HCT116 (cell line): ENCODE measurements around the gene WBP1. TPM values are rescaled to one million over a fixed set of nuclear protein-coding genes. Genes with fewer than 3 reads are reported as not detected.

Source experiments
- ATAC-seq: fragments of 200-7000 bp; cut with Tn5 transposase; 2 replicates; pipeline ENCODE4 v1.9.1; 2020; ENCODE audit warnings: mild to moderate bottlenecking, moderate library complexity
- BruUV-seq: library from RNA; stranded (reverse); fragments of 400-500 nt; replicated peaks from 2 replicates; lab custom pipeline; 2021; lab: Mats Ljungman, UMichigan
- CTCF ChIA-PET: fragments of 300-600 bp; sonication (Branson Sonifier 250); formaldehyde crosslinking; loops from one replicate; lab custom pipeline; 2021; ENCODE audit warnings: antibody characterized with exemption; lab: Charles Lee
- POLR2A ChIA-PET: fragments of 300-600, 350-600 bp; sonication (Branson Sonifier 250); formaldehyde crosslinking; loops from one replicate; lab custom pipeline; 2021; ENCODE audit warnings: antibody characterized with exemption; lab: Charles Lee
- RAD21 ChIA-PET, 2 experiments: fragments of 300-600 bp; sonication (Branson Sonifier 250); formaldehyde crosslinking; loops; one replicate each; lab custom pipeline; 2023; ENCODE audit warnings: low total read pairs in 2 of 2; ENCODE audit not compliant: uncharacterized antibody in 2 of 2, unreplicated experiment in 2 of 2, low non-redundant PET in 1 of 2; lab: Charles Lee
- DNase-seq: peaks from one replicate; pipeline ENCODE4 v3.0.0-alpha.2; 2010; ENCODE audit warnings: low read depth, low spot score
- H2AFZ ChIP-seq: fragments of 200-600 bp; shearing (Covaris generic), sonication (generic); 2 replicates; pipeline ENCODE4 v1.6.1; 2017; ENCODE audit warnings: low read depth, mixed run types, mixed read lengths, antibody characterized with exemption, low read length; ENCODE audit not compliant: poor library complexity, severe bottlenecking
- H3K27ac ChIP-seq: 2 replicates; pipeline ENCODE4 v1.5.1; 2012; ENCODE audit warnings: low read depth, low read length
- H3K27me3 ChIP-seq: fragments of 200-600 bp; sonication (generic); 2 replicates; pipeline ENCODE4 v1.6.1; 2016; ENCODE audit warnings: mixed run types, low read length, mixed read lengths; ENCODE audit not compliant: insufficient read depth
- H3K36me3 ChIP-seq, 2 experiments: fragments of 200-500 bp in 1 of 2; fragments of 200-600 bp in 1 of 2; sonication (Bioruptor generic) in 1 of 2; sonication (generic) in 1 of 2; 2 replicates each; pipeline versions ENCODE4 v1.5.1 to v1.6.1; 2014 to 2016; ENCODE audit warnings: low read length in 2 of 2, inconsistent platforms in 1 of 2, mixed read lengths in 1 of 2, mixed run types in 1 of 2; ENCODE audit not compliant: insufficient read depth in 2 of 2, control insufficient read depth in 1 of 2
- H3K4me1 ChIP-seq, 2 experiments: fragments of 200-600 bp in 1 of 2; sonication (generic) in 1 of 2; 2 replicates each; pipeline versions ENCODE4 v1.5.1 to v1.6.1; 2012 to 2017; ENCODE audit warnings: low read length in 2 of 2, inconsistent platforms in 1 of 2, mild to moderate bottlenecking in 1 of 2, mixed read lengths in 1 of 2, mixed run types in 1 of 2, moderate library complexity in 1 of 2; ENCODE audit not compliant: insufficient read depth in 2 of 2, control insufficient read depth in 1 of 2
- H3K4me2 ChIP-seq: fragments of 200-600 bp; sonication (generic); 2 replicates; pipeline ENCODE4 v1.6.1; 2017; ENCODE audit warnings: mixed run types, low read length, mixed read lengths
- H3K4me3 ChIP-seq, 2 experiments: fragments of 200-600 bp in 1 of 2; sonication (generic) in 1 of 2; replicated peaks in 1 of 2; 2 replicates each; pipeline ENCODE4 v1.5.1; 2011 to 2016; ENCODE audit warnings: low read length in 2 of 2, control low read depth in 1 of 2, low read depth in 1 of 2, mild to moderate bottlenecking in 1 of 2, mixed read lengths in 1 of 2, mixed run types in 1 of 2
- H3K79me2 ChIP-seq: fragments of 200-600 bp; sonication (generic); 2 replicates; pipeline ENCODE4 v1.6.1; 2017; ENCODE audit warnings: mild to moderate bottlenecking, mixed run types, low read length, moderate library complexity, mixed read lengths; ENCODE audit not compliant: insufficient read depth
- H3K9ac ChIP-seq: fragments of 200-600 bp; sonication (generic); 2 replicates; pipeline ENCODE4 v1.6.1; 2016; ENCODE audit warnings: low read length, mixed read lengths
- H3K9me2 ChIP-seq: fragments of 200-600 bp; sonication (generic), shearing (Covaris generic); 2 replicates; pipeline ENCODE4 v1.6.1; 2017; ENCODE audit warnings: mixed run types, mild to moderate bottlenecking, moderate library complexity; ENCODE audit not compliant: insufficient read depth
- H3K9me3 ChIP-seq, 2 experiments: fragments of 200-500 bp in 1 of 2; fragments of 200-600 bp in 1 of 2; sonication (Bioruptor generic) in 1 of 2; sonication (generic) in 1 of 2; 2 replicates each; pipeline ENCODE4 v1.6.1; 2014 to 2017; ENCODE audit warnings: low read length in 2 of 2, mixed read lengths in 2 of 2, inconsistent platforms in 1 of 2, low read depth in 1 of 2, mild to moderate bottlenecking in 1 of 2, mixed run types in 1 of 2, moderate library complexity in 1 of 2; ENCODE audit not compliant: control insufficient read depth in 1 of 2, insufficient read depth in 1 of 2
- H4K20me1 ChIP-seq: fragments of 200-600 bp; sonication (generic), shearing (Covaris generic); 2 replicates; pipeline ENCODE4 v1.6.1; 2017; ENCODE audit warnings: mixed run types, mild to moderate bottlenecking, moderate library complexity; ENCODE audit not compliant: insufficient read depth
- CBX3 ChIP-seq: IDR thresholded peaks from 2 replicates; pipeline ENCODE4 v1.6.1; 2012; ENCODE audit warnings: low read depth
- CEBPB ChIP-seq: IDR thresholded peaks from 2 replicates; pipeline ENCODE4 v1.6.1; 2012; ENCODE audit warnings: low read depth
- EGR1 ChIP-seq: IDR thresholded peaks from 2 replicates; pipeline ENCODE4 v1.6.1; 2012; ENCODE audit warnings: low read depth
- FOSL1 ChIP-seq: IDR thresholded peaks from 2 replicates; pipeline ENCODE4 v1.6.1; 2012; ENCODE audit warnings: low read depth
- JUND ChIP-seq: IDR thresholded peaks from 2 replicates; pipeline ENCODE4 v1.6.1; 2012
- POLR2A ChIP-seq: IDR thresholded peaks from 2 replicates; pipeline ENCODE4 v1.7.0; 2011; ENCODE audit warnings: borderline replicate concordance; ENCODE audit not compliant: insufficient read depth, insufficient read length; ENCODE audit errors: extremely low read depth
- POLR2AphosphoS5 ChIP-seq: IDR thresholded peaks from 2 replicates; pipeline ENCODE4 v1.6.1; 2011; ENCODE audit warnings: mild to moderate bottlenecking, low read depth, low read length, moderate library complexity
- SIN3A ChIP-seq: IDR thresholded peaks from 2 replicates; pipeline ENCODE4 v1.6.1; 2012; ENCODE audit warnings: low read depth
- SRF ChIP-seq: IDR thresholded peaks from 2 replicates; pipeline ENCODE4 v1.6.1; 2012; ENCODE audit warnings: low read depth
- YY1 ChIP-seq: IDR thresholded peaks from 2 replicates; pipeline ENCODE4 v1.6.1; 2011; ENCODE audit warnings: low read length, low read depth, moderate library complexity, mild to moderate bottlenecking; ENCODE audit not compliant: insufficient replicate concordance; ENCODE audit errors: extremely low read depth
- ZFX ChIP-seq: fragments of 450-650 bp; IDR thresholded peaks from 2 replicates; pipeline ENCODE4 v1.6.1; 2017
- intact Hi-C: fragments of 100-400 bp; cut with micrococcal nuclease; formaldehyde crosslinking; loops from 2 replicates; pipeline ENCODE4 v1.10.0; 2022
- total RNA-seq: library from RNA; stranded (reverse); gene quantifications from one replicate; pipeline ENCODE4 v1.2.1, GENCODE V29; 2021; ENCODE audit not compliant: unreplicated experiment

The WBP1 gene
- total RNA-seq, 1 experiment from 2014 or later = 64.7 TPM

DNA sequence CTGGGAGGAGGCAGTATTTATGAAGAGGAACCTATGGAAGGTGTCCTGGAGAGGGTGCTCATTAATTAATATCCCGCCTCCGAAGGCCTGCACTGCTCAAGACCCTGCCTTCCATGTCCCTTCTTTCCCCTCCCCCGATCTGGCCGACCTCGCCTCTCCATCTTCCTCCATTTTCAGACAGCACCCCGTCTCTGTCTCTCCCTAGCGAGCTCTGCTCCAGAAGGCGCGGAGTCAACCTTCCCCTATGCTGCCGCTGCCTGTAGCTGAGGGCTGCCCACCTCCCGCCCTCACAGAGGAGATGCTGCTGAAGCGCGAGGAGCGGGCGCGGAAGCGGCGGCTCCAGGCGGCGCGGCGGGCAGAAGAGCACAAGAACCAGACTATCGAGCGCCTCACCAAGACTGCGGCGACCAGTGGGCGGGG, 1.1 kb upstream of the WBP1 start:
- DNase-seq = no peak
- Histone ChIP-seq H3K79me2 (peaks cover 11% of the 10 kb centered on the region; the same call in 1 of the 2 replicates), H3K4me3 (peak overlapping the region; percentile 62 to 66), H3K4me1 (peaks cover 12 to 46% of the 10 kb centered on the region in 2 experiments), H2AFZ (no peak overlapping the region), H3K4me2 (peak overlapping the region; percentile 74), H3K36me3 (peaks cover 2 to 7% of the 10 kb centered on the region in 2 experiments; a peak in 2 of 4 replicates)
- POLR2A ChIA-PET = interaction anchor here (2.0 kb wide), 1 partner anchor 11 kb away, joined by 21 read pairs; no protein-coding TSS in a partner anchor
- intact Hi-C loops = loop anchor here (10.0 kb wide), 1 partner anchor 1222 kb away; the partner anchor contains the start of genes CCT7 and PRADC1
- RAD21 ChIA-PET = no interaction called here
- TF ChIP-seq JUND (no peak), CEBPB (no peak), CBX3 (no peak), YY1 (no peak), FOSL1 (no peak), EGR1 (no peak), SRF (no peak)
- TF ChIP-seq, all 23 proteins: peak for 0
- Histone ChIP-seq H3K27ac (peak overlapping the region; percentile 89), H4K20me1 (no peaks in the 10 kb centered on the region), H3K27me3 (no peaks in the 10 kb centered on the region), H3K9me3 (no peaks in the 10 kb centered on the region), H3K9me2 (no peaks in the 10 kb centered on the region), H3K9ac (peak overlapping the region; percentile 80)
- ATAC-seq = no peak
- CTCF ChIA-PET = no interaction called here
- BruUV-seq = no TSS peak

DNA sequence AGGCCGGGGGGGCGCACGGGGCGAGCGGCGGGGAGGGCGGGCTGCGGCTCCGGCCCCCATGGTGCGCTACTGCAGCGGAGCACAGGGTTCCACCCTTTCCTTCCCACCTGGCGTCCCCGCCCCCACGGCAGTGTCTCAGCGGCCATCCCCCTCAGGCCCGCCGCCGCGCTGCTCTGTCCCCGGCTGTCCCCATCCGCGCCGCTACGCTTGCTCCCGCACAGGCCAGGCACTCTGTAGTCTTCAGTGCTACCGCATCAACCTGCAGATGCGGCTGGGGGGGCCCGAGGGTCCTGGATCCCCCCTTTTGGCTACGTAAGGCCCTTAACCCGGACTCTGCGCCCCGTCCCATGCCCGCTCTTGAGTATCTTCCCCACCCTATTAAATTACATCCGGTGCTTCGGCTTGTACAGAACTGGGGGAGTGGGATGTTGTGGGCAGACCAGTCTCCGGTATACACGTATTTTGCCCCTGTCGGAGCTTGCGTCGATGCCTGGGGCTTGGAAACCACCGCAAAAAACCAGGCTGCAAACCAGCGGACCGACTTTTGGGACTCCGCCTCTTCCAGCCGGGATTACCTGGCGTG, 598 bp upstream of the WBP1 start:
- ChIA-PET CTCF (interaction anchor here (0.7 to 1.2 kb wide), 4 partner anchors 14 to 631 kb away, joined by 3 to 6 read pairs (median 3); partner anchors contain the start of genes AUP1 and HTRA2), POLR2A (interaction anchor here (0.7 to 2.0 kb wide), 8 partner anchors 11 to 50 kb away, joined by 3 to 21 read pairs (median 6); partner anchors contain the start of genes MRPL53, PCGF1 and TTC31), RAD21 (interaction anchor here in 1 of 2 experiments (0.5 kb wide), 1 partner anchor 14 kb away, joined by 3 read pairs; no protein-coding TSS in a partner anchor)
- Histone ChIP-seq H3K9ac (peak overlapping the region; percentile 80), H3K27ac (peak overlapping the region; percentile 89), H3K4me3 (peak overlapping the region; percentile 62 to 66), H3K36me3 (peaks cover 3 to 12% of the 10 kb centered on the region in 2 experiments; a peak in 2 of 4 replicates), H2AFZ (no peak overlapping the region), H3K79me2 (peaks cover 11% of the 10 kb centered on the region; the same call in 1 of the 2 replicates), H3K4me1 (peaks cover 12 to 42% of the 10 kb centered on the region in 2 experiments), H3K9me3 (no peaks in the 10 kb centered on the region), H3K9me2 (no peaks in the 10 kb centered on the region), H4K20me1 (no peaks in the 10 kb centered on the region), H3K4me2 (peak overlapping the region; percentile 74), H3K27me3 (no peaks in the 10 kb centered on the region)
- no peak for DNase-seq
- no TSS peak for BruUV-seq
- TF ChIP-seq JUND = no peak
- peak; percentile 19 for TF ChIP-seq POLR2A
- TF ChIP-seq ZFX = peak; percentile 27; the same call in 1 of the 2 replicates
- no peak for TF ChIP-seq SRF
- no peak for TF ChIP-seq SIN3A
- peak; percentile 38 for TF ChIP-seq POLR2AphosphoS5
- peak; percentile 37 for ATAC-seq
- intact Hi-C loops = loop anchor here (1.0 to 10.0 kb wide), 2 partner anchors 26 to 1223 kb away; partner anchors contain the start of genes CCT7, PRADC1 and TTC31
